ENCODE data around the gene PAPSS1. TPM values are rescaled to one million over a fixed set of nuclear protein-coding genes. Genes with fewer than 3 reads are reported as not detected.

The PAPSS1 gene
- polyA plus RNA-seq, 1 donor (not counting 4 experiments of a cell fraction or from before 2014, with no cell fraction given), result 95.2 TPM

DNA sequence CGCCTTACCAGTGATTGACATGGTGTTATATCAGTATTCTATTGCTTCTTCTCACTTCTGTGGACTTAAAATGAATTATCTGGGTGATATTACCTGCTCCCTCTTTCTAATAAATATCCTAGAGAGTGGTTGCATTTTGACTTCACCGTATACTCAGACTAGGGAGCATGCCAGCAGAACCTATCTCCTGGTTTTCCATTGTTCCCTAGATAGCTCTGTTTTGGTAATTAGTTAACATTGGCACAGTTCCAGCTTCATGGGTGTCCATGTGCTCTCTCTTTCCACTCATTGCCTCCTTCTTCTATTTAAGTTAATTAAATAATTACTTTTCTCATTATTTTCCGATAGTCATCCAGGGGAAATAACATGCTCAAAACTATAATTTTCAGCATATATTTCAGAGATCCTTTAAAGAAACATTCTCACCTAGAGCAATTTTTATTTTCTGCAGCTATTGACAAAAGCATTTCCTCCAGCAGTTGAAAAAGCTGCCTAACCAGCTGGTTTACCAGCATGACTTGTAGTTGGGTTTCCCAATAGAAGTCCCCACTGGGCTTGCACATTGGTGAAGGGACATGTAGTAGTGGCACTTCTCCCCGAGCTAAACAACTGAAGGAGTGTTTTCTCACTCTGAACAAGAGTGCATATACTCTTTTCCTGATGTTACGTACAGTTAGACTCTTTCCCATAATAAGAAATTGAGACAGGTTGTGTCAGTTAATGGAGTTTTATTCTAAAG lies 27.9 kb upstream of the PAPSS1 start:
- Histone ChIP-seq H4K20me1 (ENCODE audit: control insufficient read depth, extremely low read depth, insufficient read depth, low read length) (no peaks in the 10 kb centered on the region), H3K9me1 (ENCODE audit: control insufficient read depth, extremely low read depth, insufficient read depth, low read length) (no peaks in the 10 kb centered on the region), H3K4me2 (ENCODE audit: control insufficient read depth, extremely low read depth, insufficient read depth, low read depth, low read length) (no peak overlapping the region), H3K9me3 (ENCODE audit: control insufficient read depth, low read depth, low read length) (no peaks in the 10 kb centered on the region), H3K36me3 (ENCODE audit: control insufficient read depth in 2 of 2, extremely low read depth in 1 of 2, insufficient read depth in 2 of 2, low read length in 2 of 2) (no peaks in the 10 kb centered on the region), H3K4me3 (ENCODE audit: control insufficient read depth in 2 of 3, extremely low read depth in 1 of 3, insufficient read depth in 2 of 3, low read depth in 1 of 3, low read length in 3 of 3) (no peak overlapping the region), H3K4me1 (ENCODE audit: control insufficient read depth, extremely low read depth, insufficient read depth, low read length) (no peaks in the 10 kb centered on the region), H3K27me3 (ENCODE audit: control insufficient read depth, extremely low read depth, insufficient read depth, low read length) (peaks cover 10% of the 10 kb centered on the region), H3K79me2 (ENCODE audit: control insufficient read depth, insufficient read depth, low read length) (no peaks in the 10 kb centered on the region), H3K27ac (ENCODE audit: control insufficient read depth, insufficient read depth, low read length) (no peak overlapping the region), H2AFZ (ENCODE audit: control insufficient read depth, low read length) (no peak overlapping the region), H3K9ac (ENCODE audit: control insufficient read depth, extremely low read depth, insufficient read depth, low read length) (no peak overlapping the region)
- dilution Hi-C loops (cut with MboI; ENCODE audit: extremely low pct_ligation_motif_present, low sequenced_read_pairs), result no loop called here
- DNase-seq (ENCODE audit: low read depth, low spot score) (no peak), FAIRE-seq (no peak)
- TF ChIP-seq EZH2 (IDR thresholded peaks at IDR 0.05; ENCODE audit: low read length), result no peak

DNA sequence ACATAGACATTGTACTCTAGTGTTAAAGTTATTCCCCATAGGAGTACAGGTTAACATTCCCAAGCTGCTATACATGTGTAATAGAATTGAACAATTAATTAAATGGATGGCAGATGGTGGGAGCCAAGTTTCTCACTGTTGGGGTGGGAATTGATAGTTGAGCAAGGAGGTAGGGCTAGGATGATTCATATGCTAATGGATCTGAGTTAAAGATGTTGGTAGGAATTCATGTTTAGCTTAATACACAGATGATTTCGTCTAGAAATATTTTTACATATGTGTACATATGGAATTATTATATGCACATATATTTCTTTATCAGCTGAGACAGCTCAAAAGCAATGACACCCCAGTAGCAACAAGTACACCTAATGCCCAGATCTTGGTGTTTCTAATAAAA lies 26.1 kb upstream of the PAPSS1 start:
- no peaks in the 10 kb centered on the region for H3K79me2 ChIP-seq (ENCODE audit: control insufficient read depth, insufficient read depth, low read length)
- no peak for DNase-seq (ENCODE audit: low read depth, low spot score)
- dilution Hi-C loops (cut with MboI; ENCODE audit: extremely low pct_ligation_motif_present, low sequenced_read_pairs), result no loop called here
- TF ChIP-seq, protein P1, sequence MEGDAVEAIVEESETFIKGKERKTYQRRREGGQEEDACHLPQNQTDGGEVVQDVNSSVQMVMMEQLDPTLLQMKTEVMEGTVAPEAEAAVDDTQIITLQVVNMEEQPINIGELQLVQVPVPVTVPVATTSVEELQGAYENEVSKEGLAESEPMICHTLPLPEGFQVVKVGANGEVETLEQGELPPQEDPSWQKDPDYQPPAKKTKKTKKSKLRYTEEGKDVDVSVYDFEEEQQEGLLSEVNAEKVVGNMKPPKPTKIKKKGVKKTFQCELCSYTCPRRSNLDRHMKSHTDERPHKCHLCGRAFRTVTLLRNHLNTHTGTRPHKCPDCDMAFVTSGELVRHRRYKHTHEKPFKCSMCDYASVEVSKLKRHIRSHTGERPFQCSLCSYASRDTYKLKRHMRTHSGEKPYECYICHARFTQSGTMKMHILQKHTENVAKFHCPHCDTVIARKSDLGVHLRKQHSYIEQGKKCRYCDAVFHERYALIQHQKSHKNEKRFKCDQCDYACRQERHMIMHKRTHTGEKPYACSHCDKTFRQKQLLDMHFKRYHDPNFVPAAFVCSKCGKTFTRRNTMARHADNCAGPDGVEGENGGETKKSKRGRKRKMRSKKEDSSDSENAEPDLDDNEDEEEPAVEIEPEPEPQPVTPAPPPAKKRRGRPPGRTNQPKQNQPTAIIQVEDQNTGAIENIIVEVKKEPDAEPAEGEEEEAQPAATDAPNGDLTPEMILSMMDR (optimal IDR thresholded peaks at IDR 0.05 in 1 of 3, IDR thresholded peaks at IDR 0.05 in 1 of 3, conservative IDR thresholded peaks at IDR 0.05 in 1 of 3; ENCODE audit: extremely low read depth in 1 of 3, insufficient read depth in 2 of 3, low read length in 3 of 3), result no peak
- TF ChIP-seq EZH2 (IDR thresholded peaks at IDR 0.05; ENCODE audit: low read length), result no peak
- no peak overlapping the region for H2AFZ ChIP-seq (ENCODE audit: control insufficient read depth, low read length)
- H3K9me1 ChIP-seq (ENCODE audit: control insufficient read depth, extremely low read depth, insufficient read depth, low read length), result no peaks in the 10 kb centered on the region
- FAIRE-seq, result no peak
- H3K27me3 ChIP-seq (ENCODE audit: control insufficient read depth, extremely low read depth, insufficient read depth, low read length), result peaks cover 10% of the 10 kb centered on the region
- H4K20me1 ChIP-seq (ENCODE audit: control insufficient read depth, extremely low read depth, insufficient read depth, low read length), result no peaks in the 10 kb centered on the region
- H3K4me1 ChIP-seq (ENCODE audit: control insufficient read depth, extremely low read depth, insufficient read depth, low read length), result no peaks in the 10 kb centered on the region
- H3K4me3 ChIP-seq (ENCODE audit: control insufficient read depth in 2 of 3, extremely low read depth in 1 of 3, insufficient read depth in 2 of 3, low read depth in 1 of 3, low read length in 3 of 3), result no peak overlapping the region
- H3K36me3 ChIP-seq (ENCODE audit: control insufficient read depth in 2 of 2, extremely low read depth in 1 of 2, insufficient read depth in 2 of 2, low read length in 2 of 2), result no peaks in the 10 kb centered on the region
- no peak overlapping the region for H3K4me2 ChIP-seq (ENCODE audit: control insufficient read depth, extremely low read depth, insufficient read depth, low read depth, low read length)
- H3K9me3 ChIP-seq (ENCODE audit: control insufficient read depth, low read depth, low read length), result no peaks in the 10 kb centered on the region
- no peak overlapping the region for H3K27ac ChIP-seq (ENCODE audit: control insufficient read depth, insufficient read depth, low read length)
- no peak overlapping the region for H3K9ac ChIP-seq (ENCODE audit: control insufficient read depth, extremely low read depth, insufficient read depth, low read length)

DNA sequence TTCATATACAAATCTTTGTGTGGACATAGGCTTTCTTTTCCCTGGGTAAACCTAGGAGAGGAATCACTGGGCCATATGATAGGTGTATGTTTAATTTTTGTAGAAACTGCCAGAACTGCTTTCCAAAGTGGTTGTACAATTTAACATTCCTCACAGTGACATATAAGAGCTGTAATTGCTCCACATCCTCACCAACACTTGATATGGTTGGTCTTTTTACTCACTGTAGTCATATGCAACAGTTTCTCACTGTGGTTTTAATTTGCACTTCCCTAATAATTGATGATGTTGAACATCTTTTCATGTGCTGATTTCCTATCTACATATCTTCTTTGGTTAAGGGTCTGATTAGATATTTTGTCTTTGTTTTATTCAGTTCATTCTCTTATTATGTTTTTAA lies 24.5 kb upstream of the PAPSS1 start:
- Histone ChIP-seq H4K20me1 (ENCODE audit: control insufficient read depth, extremely low read depth, insufficient read depth, low read length) (no peaks in the 10 kb centered on the region), H3K9ac (ENCODE audit: control insufficient read depth, extremely low read depth, insufficient read depth, low read length) (no peak overlapping the region), H3K27ac (ENCODE audit: control insufficient read depth, insufficient read depth, low read length) (no peak overlapping the region), H3K36me3 (ENCODE audit: control insufficient read depth in 2 of 2, extremely low read depth in 1 of 2, insufficient read depth in 2 of 2, low read length in 2 of 2) (no peaks in the 10 kb centered on the region), H2AFZ (ENCODE audit: control insufficient read depth, low read length) (no peak overlapping the region), H3K4me2 (ENCODE audit: control insufficient read depth, extremely low read depth, insufficient read depth, low read depth, low read length) (no peak overlapping the region), H3K79me2 (ENCODE audit: control insufficient read depth, insufficient read depth, low read length) (no peaks in the 10 kb centered on the region), H3K9me1 (ENCODE audit: control insufficient read depth, extremely low read depth, insufficient read depth, low read length) (no peaks in the 10 kb centered on the region), H3K4me1 (ENCODE audit: control insufficient read depth, extremely low read depth, insufficient read depth, low read length) (no peaks in the 10 kb centered on the region), H3K9me3 (ENCODE audit: control insufficient read depth, low read depth, low read length) (no peaks in the 10 kb centered on the region), H3K27me3 (ENCODE audit: control insufficient read depth, extremely low read depth, insufficient read depth, low read length) (peaks cover 7% of the 10 kb centered on the region), H3K4me3 (ENCODE audit: control insufficient read depth in 2 of 3, extremely low read depth in 1 of 3, insufficient read depth in 2 of 3, low read depth in 1 of 3, low read length in 3 of 3) (no peak overlapping the region)
- dilution Hi-C loops (cut with MboI; ENCODE audit: extremely low pct_ligation_motif_present, low sequenced_read_pairs), result no loop called here
- TF ChIP-seq EZH2 (IDR thresholded peaks at IDR 0.05; ENCODE audit: low read length), result no peak
- TF ChIP-seq, protein P1 (optimal IDR thresholded peaks at IDR 0.05 in 1 of 3, IDR thresholded peaks at IDR 0.05 in 1 of 3, conservative IDR thresholded peaks at IDR 0.05 in 1 of 3; ENCODE audit: extremely low read depth in 1 of 3, insufficient read depth in 2 of 3, low read length in 3 of 3), result no peak
- no peak for FAIRE-seq
- DNase-seq (ENCODE audit: low read depth, low spot score), result no peak

Data from keratinocyte (primary cell).